22Rv1 (cell line): ENCODE data around the gene ATXN10.
"Not testable (repeated sequence)": the region's sequence is repeated elsewhere in the genome, so short reads cannot be mapped to it uniquely, and the experiment has no call there.

Experiments used
- H3K27ac ChIP-seq: fragments of 450-650 bp; 2 replicates; pipeline ENCODE4 v1.5.1; 2017
- ZFX ChIP-seq: fragments of 450-650 bp; IDR thresholded peaks from 2 replicates; pipeline ENCODE4 v1.6.1; 2017; ENCODE audit warnings: antibody characterized with exemption, borderline replicate concordance
- TF ChIP-seq, protein P1 (sequence below): fragments of 450-650 bp; IDR thresholded peaks from 2 replicates; pipeline ENCODE4 v1.5.1; 2017; ENCODE audit warnings: mild to moderate bottlenecking

Gene ATXN10

DNA sequence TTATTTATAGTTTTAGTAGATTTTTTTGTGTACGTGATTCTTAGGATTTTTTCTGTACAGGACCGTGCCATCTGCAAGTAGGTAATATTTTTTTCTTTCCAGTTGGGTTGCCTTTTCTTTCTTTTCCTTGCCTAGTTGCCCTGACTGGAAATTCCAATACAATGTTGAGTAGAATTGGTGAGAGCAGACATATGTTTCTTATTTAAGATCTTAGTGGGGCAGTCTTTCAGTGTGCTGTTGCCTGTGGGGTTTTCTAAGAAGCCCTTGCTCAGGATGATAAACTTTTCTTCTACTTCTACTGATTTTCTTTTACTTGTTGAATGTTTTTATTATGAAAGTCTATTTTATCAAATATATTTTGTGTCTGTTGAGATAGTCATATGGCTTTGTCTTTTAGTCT, 33.0 kb downstream of the ATXN10 start:
- no peak overlapping the region for H3K27ac ChIP-seq
- TF ChIP-seq, protein P1, sequence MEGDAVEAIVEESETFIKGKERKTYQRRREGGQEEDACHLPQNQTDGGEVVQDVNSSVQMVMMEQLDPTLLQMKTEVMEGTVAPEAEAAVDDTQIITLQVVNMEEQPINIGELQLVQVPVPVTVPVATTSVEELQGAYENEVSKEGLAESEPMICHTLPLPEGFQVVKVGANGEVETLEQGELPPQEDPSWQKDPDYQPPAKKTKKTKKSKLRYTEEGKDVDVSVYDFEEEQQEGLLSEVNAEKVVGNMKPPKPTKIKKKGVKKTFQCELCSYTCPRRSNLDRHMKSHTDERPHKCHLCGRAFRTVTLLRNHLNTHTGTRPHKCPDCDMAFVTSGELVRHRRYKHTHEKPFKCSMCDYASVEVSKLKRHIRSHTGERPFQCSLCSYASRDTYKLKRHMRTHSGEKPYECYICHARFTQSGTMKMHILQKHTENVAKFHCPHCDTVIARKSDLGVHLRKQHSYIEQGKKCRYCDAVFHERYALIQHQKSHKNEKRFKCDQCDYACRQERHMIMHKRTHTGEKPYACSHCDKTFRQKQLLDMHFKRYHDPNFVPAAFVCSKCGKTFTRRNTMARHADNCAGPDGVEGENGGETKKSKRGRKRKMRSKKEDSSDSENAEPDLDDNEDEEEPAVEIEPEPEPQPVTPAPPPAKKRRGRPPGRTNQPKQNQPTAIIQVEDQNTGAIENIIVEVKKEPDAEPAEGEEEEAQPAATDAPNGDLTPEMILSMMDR = no peak
- no peak for TF ChIP-seq ZFX

DNA sequence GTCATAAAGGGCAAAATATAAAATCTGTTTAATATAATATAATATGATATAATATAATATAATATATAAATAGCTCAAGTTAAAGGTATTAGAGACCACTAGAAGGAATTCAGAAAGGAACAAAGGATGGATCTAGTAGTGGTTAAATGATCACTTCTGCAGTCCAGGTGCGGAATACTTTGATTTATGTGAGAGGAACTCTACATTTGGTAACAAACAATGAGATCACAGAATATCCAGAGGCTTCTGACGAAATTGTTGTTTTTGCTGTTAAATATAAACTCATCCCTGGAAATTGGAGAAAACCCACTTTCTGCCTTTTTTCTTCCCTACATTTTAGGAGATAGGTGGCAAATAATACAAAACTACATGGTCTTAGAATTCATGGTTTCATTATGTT, 36.0 kb downstream of the ATXN10 start:
- H3K27ac ChIP-seq = no peak overlapping the region
- TF ChIP-seq, protein P1 = no peak
- no peak for TF ChIP-seq ZFX

DNA sequence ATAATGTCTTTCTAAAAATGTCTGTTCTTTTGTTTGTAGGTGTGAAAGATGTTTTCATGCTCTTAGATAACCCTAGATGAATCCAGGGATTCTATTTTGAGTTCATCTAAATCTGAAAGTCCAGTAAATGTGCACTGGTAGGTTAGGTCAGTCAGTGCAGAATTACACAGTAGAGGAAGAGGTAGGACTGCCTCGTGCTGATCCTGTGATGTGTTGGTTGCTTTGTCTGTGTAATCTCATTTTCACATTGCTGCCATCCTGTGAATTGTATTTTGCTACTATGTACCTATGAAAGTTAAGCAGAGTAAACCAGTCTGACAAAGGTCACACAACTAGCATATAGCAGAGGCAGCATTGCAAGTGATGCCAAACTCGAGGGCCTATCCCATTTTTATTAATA, 36.5 kb downstream of the ATXN10 start:
- no peak overlapping the region for H3K27ac ChIP-seq
- TF ChIP-seq, protein P1 = no peak
- no peak for TF ChIP-seq ZFX

DNA sequence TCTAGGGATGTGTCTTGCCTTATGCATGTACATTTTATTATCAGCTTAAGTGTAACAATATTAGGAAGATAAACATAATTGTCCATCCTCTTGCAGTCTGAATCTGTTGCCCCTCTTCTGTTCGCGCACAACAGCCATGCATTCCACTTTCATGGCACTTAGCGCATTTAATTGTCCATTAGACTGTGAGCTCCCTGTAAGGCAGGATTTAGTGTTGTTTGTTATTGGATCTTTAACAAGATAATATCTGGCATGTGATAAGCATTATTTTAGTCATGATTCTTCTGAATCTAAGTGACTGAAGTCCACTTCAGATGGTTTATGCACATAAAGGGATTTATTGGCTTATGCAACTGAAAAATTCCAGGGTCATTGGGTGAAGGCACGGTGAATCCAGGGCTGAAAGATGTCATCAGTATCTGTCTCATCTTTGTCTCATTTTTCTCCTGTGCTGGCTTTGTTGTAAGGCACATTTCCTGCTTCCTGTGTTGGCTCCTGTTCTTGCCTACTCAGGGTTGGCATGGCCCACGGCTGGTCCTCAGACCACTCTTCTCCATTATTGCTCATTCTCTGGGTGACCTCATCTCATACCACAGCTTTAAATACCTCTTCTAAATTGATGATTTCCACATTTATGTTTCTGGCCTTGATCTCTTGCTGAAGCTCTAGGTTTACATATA, 37.6 kb downstream of the ATXN10 start:
- no peak overlapping the region for H3K27ac ChIP-seq
- no peak for TF ChIP-seq ZFX
- TF ChIP-seq, protein P1 = no peak

DNA sequence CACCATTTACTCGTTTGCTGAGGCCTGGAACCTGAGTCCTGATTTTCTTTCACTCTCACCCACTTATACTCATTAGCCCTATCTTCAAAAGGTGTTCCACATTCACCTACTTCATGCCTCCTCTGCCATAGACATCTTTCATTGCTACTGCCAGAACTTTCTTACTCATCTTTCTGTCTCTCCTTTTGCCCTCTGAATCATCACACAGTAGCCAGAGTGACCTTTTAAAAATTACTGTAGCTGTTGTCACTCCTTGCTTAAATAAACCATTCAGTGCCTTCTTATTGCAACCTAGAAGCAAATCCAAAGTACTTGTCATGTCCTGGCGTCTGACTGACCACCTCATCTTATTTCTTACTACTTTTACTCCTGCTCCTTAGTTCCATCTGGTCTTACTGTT, 38.2 kb downstream of the ATXN10 start:
- no peak overlapping the region for H3K27ac ChIP-seq
- no peak for TF ChIP-seq ZFX
- TF ChIP-seq, protein P1 = no peak

DNA sequence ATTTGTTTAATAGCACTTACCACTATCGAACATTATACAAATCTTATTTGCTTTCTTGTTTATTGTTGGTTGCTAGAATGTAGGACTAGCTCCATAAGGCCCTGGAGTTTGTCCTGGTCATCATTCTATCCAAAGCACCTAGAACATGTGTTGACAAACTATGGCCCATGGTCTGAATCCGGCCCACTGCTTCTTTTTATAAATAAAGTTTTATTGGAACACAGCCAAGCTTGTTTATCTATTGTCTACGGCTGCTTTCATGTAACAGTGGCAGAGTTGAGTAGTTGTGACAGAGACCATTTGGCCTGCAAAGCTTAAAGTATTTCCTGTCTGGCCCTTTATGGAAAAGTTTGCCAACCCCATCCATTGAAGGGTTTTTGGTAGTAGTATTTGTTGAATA, 38.8 kb downstream of the ATXN10 start:
- TF ChIP-seq, protein P1 = no peak
- no peak for TF ChIP-seq ZFX
- H3K27ac ChIP-seq = no peak overlapping the region

DNA sequence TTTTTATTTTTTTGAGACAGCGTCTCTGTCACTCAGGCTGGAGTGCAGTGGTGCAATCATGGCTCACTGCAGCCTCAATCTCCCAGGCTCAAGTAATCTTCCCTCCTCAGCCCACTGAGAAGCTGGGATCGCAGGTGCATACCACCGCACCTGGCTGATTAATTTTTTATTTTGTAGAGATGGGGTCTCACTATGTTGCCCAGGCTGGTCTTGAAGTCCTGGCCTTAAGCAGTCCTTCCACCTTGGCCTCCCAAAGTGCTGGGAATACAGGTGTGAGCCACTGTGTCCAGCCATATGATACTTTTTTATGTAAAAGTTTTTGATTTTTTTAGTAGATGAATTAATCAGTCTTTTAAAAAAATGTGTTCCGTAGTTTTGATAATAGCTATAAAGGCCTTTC, 42.8 kb downstream of the ATXN10 start:
- H3K27ac ChIP-seq = not testable (repeated sequence)

DNA sequence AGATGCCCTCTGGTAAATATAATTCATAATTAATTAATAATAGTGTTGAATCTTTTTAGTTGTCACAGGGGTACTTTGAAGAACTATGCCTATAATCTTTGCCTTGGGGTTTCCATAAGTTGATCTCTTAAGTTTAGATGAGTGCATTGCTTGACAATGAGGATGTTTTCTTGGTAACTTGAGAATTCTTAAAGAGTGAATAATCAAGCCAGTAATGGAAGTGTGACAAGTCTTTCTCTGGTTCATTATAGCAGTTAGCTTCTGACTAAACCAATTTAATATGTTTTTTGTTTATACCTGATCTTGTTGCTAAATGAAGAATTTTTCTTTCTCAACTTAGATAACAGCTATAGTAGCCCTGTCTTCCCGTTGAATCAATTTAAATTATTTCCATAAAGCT, 46.2 kb downstream of the ATXN10 start:
- no peak overlapping the region for H3K27ac ChIP-seq
- TF ChIP-seq ZFX = no peak
- TF ChIP-seq, protein P1 = no peak
